HepG2 (cell line): ENCODE measurements around the gene PIP5K1A. TPM values are rescaled to one million over a fixed set of nuclear protein-coding genes. Genes with fewer than 3 reads are reported as not detected.

Experiments
- ONECUT2 ChIP-seq: sonication (generic); formaldehyde crosslinking; IDR thresholded peaks from 2 replicates; pipeline ENCODE4 v1.4.0; 2020; ENCODE audit warnings: missing genetic modification reagents
- SALL2 ChIP-seq: sonication (generic); formaldehyde crosslinking; IDR thresholded peaks from 2 replicates; pipeline ENCODE4 v1.8.1; 2023; ENCODE audit warnings: mild to moderate bottlenecking, missing genetic modification reagents, inconsistent platforms
- TBP ChIP-seq: sonication (generic); formaldehyde crosslinking; IDR thresholded peaks from 2 replicates; pipeline ENCODE4 v1.5.0; 2020; ENCODE audit warnings: missing genetic modification reagents
- ZFY ChIP-seq: sonication (generic); formaldehyde crosslinking; IDR thresholded peaks from 2 replicates; pipeline ENCODE4 v1.4.0; 2020; ENCODE audit warnings: missing genetic modification reagents
- ZNF230 ChIP-seq: sonication (generic); formaldehyde crosslinking; IDR thresholded peaks from 2 replicates; pipeline ENCODE4 v1.4.0; 2020; ENCODE audit warnings: mild to moderate bottlenecking, missing genetic modification reagents
- ZNF317 ChIP-seq: sonication (generic); formaldehyde crosslinking; IDR thresholded peaks from 2 replicates; pipeline ENCODE4 v1.5.0; 2020; ENCODE audit warnings: mild to moderate bottlenecking, missing genetic modification reagents
- ZNF331 ChIP-seq: sonication (generic); formaldehyde crosslinking; IDR thresholded peaks from 2 replicates; pipeline ENCODE4 v1.4.0; 2020; ENCODE audit warnings: missing genetic modification reagents
- ZNF607 ChIP-seq: sonication (generic); formaldehyde crosslinking; IDR thresholded peaks from 2 replicates; pipeline ENCODE4 v1.5.1; 2020; ENCODE audit warnings: missing genetic modification reagents, mild to moderate bottlenecking, borderline replicate concordance
- polyA plus RNA-seq, 8 experiments: library from polyadenylated mRNA; depleted of rRNA in 3 of 8; stranded (reverse) in 7 of 8; unstranded in 1 of 8; fragments of >200 nt; fragmentation: Illumina TruSeq in 4 of 8; extraction: Trizol in 4 of 8; gene quantifications; 2 replicates each; pipeline versions ENCODE4 v1.2.1 to v1.2.3, GENCODE V29; 2011 to 2016; ENCODE audit warnings: low read depth in 4 of 8, missing spikeins in 1 of 8, mixed read lengths in 1 of 8; ENCODE audit not compliant: insufficient read depth in 1 of 8
- total RNA-seq, 5 experiments: library from RNA; depleted of rRNA; stranded (reverse); fragments of >200 nt; fragmentation: Illumina TruSeq; extraction: Trizol; gene quantifications; 2 replicates each; pipeline ENCODE4 v1.2.3, GENCODE V29; 2016; ENCODE audit warnings: low read depth in 1 of 5
- TF ChIP-seq, protein P1 (sequence below): sonication (generic); formaldehyde crosslinking; IDR thresholded peaks from 2 replicates; pipeline ENCODE4 v1.4.0; 2020; ENCODE audit warnings: missing genetic modification reagents
- TF ChIP-seq, protein P2 (sequence below): sonication (generic); formaldehyde crosslinking; IDR thresholded peaks from 2 replicates; pipeline ENCODE4 v1.5.0; 2020; ENCODE audit warnings: mild to moderate bottlenecking, low read depth, missing genetic modification reagents, borderline replicate concordance
- TF ChIP-seq, protein P3 (sequence below): sonication (generic); formaldehyde crosslinking; IDR thresholded peaks from 2 replicates; pipeline ENCODE4 v1.4.0; 2020; ENCODE audit warnings: missing genetic modification reagents, borderline replicate concordance

Gene PIP5K1A
- total and polyA plus RNA-seq, 2 of the 13 experiments (the other 11 are each of a cell fraction or from before 2014, with no cell fraction given), result 45.3 to 65.1 TPM

DNA sequence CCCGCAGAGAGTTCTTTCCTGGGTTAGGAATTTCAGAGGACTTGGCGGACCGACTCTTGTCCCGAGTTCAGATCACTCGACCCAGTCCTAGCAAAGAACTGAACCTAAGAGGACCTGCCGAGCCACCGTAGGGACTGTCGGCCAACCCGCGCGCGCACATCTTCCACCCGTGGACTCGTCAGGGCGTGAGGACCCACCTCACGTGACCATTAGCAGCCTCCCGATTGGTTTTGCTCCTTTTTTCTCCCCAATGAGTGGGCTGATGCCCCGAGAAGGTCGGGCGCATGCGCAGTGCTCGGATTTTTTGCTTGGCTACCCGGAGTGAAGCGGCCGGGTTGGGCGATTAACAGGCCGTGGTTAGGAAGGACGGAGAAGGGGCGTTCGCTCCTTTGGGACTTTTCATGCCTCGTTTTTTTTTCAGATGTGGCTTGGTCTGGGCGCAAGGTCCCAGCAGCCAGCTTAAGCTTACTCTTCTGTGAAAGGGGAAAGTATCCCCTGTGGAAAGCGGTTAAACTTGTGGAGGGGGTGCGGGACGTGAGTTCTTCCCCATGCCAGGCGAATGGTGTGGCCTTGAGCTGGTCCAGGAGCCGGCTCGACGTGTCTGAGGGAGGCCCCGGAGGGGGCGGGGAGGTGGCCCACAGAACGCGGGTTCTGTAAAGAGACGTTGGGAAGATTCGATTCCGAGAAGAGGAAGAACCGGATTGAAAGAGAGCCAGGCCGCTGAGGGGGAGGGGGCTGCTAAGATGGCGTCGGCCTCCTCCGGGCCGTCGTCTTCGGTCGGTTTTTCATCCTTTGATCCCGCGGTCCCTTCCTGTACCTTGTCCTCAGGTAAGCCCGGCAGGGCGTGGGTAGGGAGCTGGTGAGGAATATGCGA lies at the start of gene PIP5K1A (continued):
- TF ChIP-seq, protein P1, sequence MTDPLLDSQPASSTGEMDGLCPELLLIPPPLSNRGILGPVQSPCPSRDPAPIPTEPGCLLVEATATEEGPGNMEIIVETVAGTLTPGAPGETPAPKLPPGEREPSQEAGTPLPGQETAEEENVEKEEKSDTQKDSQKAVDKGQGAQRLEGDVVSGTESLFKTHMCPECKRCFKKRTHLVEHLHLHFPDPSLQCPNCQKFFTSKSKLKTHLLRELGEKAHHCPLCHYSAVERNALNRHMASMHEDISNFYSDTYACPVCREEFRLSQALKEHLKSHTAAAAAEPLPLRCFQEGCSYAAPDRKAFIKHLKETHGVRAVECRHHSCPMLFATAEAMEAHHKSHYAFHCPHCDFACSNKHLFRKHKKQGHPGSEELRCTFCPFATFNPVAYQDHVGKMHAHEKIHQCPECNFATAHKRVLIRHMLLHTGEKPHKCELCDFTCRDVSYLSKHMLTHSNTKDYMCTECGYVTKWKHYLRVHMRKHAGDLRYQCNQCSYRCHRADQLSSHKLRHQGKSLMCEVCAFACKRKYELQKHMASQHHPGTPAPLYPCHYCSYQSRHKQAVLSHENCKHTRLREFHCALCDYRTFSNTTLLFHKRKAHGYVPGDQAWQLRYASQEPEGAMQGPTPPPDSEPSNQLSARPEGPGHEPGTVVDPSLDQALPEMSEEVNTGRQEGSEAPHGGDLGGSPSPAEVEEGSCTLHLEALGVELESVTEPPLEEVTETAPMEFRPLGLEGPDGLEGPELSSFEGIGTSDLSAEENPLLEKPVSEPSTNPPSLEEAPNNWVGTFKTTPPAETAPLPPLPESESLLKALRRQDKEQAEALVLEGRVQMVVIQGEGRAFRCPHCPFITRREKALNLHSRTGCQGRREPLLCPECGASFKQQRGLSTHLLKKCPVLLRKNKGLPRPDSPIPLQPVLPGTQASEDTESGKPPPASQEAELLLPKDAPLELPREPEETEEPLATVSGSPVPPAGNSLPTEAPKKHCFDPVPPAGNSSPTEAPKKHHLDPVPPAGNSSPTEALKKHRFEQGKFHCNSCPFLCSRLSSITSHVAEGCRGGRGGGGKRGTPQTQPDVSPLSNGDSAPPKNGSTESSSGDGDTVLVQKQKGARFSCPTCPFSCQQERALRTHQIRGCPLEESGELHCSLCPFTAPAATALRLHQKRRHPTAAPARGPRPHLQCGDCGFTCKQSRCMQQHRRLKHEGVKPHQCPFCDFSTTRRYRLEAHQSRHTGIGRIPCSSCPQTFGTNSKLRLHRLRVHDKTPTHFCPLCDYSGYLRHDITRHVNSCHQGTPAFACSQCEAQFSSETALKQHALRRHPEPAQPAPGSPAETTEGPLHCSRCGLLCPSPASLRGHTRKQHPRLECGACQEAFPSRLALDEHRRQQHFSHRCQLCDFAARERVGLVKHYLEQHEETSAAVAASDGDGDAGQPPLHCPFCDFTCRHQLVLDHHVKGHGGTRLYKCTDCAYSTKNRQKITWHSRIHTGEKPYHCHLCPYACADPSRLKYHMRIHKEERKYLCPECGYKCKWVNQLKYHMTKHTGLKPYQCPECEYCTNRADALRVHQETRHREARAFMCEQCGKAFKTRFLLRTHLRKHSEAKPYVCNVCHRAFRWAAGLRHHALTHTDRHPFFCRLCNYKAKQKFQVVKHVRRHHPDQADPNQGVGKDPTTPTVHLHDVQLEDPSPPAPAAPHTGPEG (CRISPR knock-in tag), result peak; percentile 87
- no peak; the same call in 1 of the 2 replicates for TF ChIP-seq ZNF331
- TF ChIP-seq, protein P2, sequence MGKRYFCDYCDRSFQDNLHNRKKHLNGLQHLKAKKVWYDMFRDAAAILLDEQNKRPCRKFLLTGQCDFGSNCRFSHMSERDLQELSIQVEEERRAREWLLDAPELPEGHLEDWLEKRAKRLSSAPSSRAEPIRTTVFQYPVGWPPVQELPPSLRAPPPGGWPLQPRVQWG, result no peak
- TF ChIP-seq ZNF317 (CRISPR knock-in tag), result peak; percentile 55
- TF ChIP-seq ZNF230 (CRISPR knock-in tag), result peak; percentile 38; the same call in 1 of the 2 replicates
- TF ChIP-seq TBP (CRISPR knock-in tag), result no peak
- peak; percentile 81 for TF ChIP-seq SALL2 (CRISPR knock-in tag)
- TF ChIP-seq, protein P3, sequence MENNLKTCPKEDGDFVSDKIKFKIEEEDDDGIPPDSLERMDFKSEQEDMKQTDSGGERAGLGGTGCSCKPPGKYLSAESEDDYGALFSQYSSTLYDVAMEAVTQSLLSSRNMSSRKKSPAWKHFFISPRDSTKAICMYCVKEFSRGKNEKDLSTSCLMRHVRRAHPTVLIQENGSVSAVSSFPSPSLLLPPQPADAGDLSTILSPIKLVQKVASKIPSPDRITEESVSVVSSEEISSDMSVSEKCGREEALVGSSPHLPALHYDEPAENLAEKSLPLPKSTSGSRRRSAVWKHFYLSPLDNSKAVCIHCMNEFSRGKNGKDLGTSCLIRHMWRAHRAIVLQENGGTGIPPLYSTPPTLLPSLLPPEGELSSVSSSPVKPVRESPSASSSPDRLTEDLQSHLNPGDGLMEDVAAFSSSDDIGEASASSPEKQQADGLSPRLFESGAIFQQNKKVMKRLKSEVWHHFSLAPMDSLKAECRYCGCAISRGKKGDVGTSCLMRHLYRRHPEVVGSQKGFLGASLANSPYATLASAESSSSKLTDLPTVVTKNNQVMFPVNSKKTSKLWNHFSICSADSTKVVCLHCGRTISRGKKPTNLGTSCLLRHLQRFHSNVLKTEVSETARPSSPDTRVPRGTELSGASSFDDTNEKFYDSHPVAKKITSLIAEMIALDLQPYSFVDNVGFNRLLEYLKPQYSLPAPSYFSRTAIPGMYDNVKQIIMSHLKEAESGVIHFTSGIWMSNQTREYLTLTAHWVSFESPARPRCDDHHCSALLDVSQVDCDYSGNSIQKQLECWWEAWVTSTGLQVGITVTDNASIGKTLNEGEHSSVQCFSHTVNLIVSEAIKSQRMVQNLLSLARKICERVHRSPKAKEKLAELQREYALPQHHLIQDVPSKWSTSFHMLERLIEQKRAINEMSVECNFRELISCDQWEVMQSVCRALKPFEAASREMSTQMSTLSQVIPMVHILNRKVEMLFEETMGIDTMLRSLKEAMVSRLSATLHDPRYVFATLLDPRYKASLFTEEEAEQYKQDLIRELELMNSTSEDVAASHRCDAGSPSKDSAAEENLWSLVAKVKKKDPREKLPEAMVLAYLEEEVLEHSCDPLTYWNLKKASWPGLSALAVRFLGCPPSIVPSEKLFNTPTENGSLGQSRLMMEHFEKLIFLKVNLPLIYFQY (CRISPR knock-in tag), result no peak
- TF ChIP-seq ZFY (CRISPR knock-in tag), result peak; percentile 86
- TF ChIP-seq ZNF607 (CRISPR knock-in tag), result 0 out of 2 replicates have a peak, but pooled peaks have one; percentile 65
- TF ChIP-seq ONECUT2 (CRISPR knock-in tag), result no peak
